Right atrium auricular region (tissue), 2 donors: ENCODE results near the gene ZMIZ2. TPM values are rescaled to one million over a fixed set of nuclear protein-coding genes. Genes with fewer than 3 reads are reported as not detected.

Source experiments
- DNase-seq: peaks from one replicate; pipeline ENCODE4 v3.0.0-alpha.2; 2019; ENCODE audit warnings: low spot score
- H3K27ac ChIP-seq, 2 donors: fragments of 200-600 bp; sonication (generic); 1 replicate in 1 of 2; 2 replicates in 1 of 2; pipeline ENCODE4 v1.5.1; 2016 to 2019
- H3K27me3 ChIP-seq, 2 donors: fragments of 200-600 bp; sonication (generic); one replicate each; pipeline versions ENCODE4 v1.5.1 to v1.6.0; 2017 to 2019
- H3K36me3 ChIP-seq: fragments of 200-600 bp; sonication (generic); one replicate; pipeline ENCODE4 v1.5.1; 2016
- H3K4me1 ChIP-seq, 2 donors: fragments of 200-600 bp; sonication (generic); one replicate each; pipeline versions ENCODE4 v1.5.1 to v1.6.0; 2017 to 2019
- H3K4me3 ChIP-seq, 2 donors: fragments of 200-600 bp; sonication (generic); 1 replicate in 1 of 2; 2 replicates in 1 of 2; pipeline ENCODE4 v1.5.1; 2017 to 2019; ENCODE audit warnings: mild to moderate bottlenecking in 1 of 2, moderate library complexity in 1 of 2
- H3K9me3 ChIP-seq, 2 donors: fragments of 200-600 bp; sonication (generic); one replicate each; pipeline ENCODE4 v1.5.1; 2019
- CTCF ChIP-seq, 2 donors: fragments of 200-600 bp; sonication (generic); IDR thresholded peaks; one replicate each; pipeline ENCODE4 v1.5.1; 2019; ENCODE audit warnings: antibody characterized with exemption in 2 of 2
- total RNA-seq, 2 donors: library from RNA; depleted of rRNA; stranded (reverse); fragments of >200 nt; gene quantifications; one replicate each; pipeline ENCODE4 v1.1.0, GENCODE V29; 2016

Gene ZMIZ2
- total RNA-seq, 2 donors from 2014 or later: 14.1 to 21.3 TPM

- no peak for DNase-seq
- no peaks in the 10 kb centered on the region for H3K27me3 ChIP-seq
- no peaks in the 10 kb centered on the region for H3K36me3 ChIP-seq
- H3K9me3 ChIP-seq: no peaks in the 10 kb centered on the region
- no peak for TF ChIP-seq CTCF (IDR thresholded peaks at IDR 0.05)
- H3K4me1 ChIP-seq: no peaks in the 10 kb centered on the region
- no peak overlapping the region for H3K4me3 ChIP-seq
- H3K27ac ChIP-seq: no peak overlapping the region
Measured at GRCh38 chr7:44811571-44811970, 62.9 kb downstream of the ZMIZ2 start.

- no peaks in the 10 kb centered on the region for H3K36me3 ChIP-seq
- H3K27me3 ChIP-seq: no peaks in the 10 kb centered on the region
- no peak for TF ChIP-seq CTCF (IDR thresholded peaks at IDR 0.05)
- no peak overlapping the region for H3K27ac ChIP-seq
- no peaks in the 10 kb centered on the region for H3K4me1 ChIP-seq
- no peaks in the 10 kb centered on the region for H3K9me3 ChIP-seq
- no peak for DNase-seq
- H3K4me3 ChIP-seq: no peak overlapping the region
Measured at GRCh38 chr7:44814919-44815318, 66.3 kb downstream of the ZMIZ2 start.

- H3K27me3 ChIP-seq: no peaks in the 10 kb centered on the region
- TF ChIP-seq CTCF (IDR thresholded peaks at IDR 0.05): no peak
- no peak overlapping the region for H3K4me3 ChIP-seq
- DNase-seq: no peak
- no peaks in the 10 kb centered on the region for H3K9me3 ChIP-seq
- H3K36me3 ChIP-seq: no peaks in the 10 kb centered on the region
- H3K4me1 ChIP-seq: no peaks in the 10 kb centered on the region
- H3K27ac ChIP-seq: no peak overlapping the region
Measured at GRCh38 chr7:44819292-44819691, 70.6 kb downstream of the ZMIZ2 start.

Other genes starting within 250 kb of the ZMIZ2 start
- not detected for gene NPC1L1, start 207.5 kb upstream of the ZMIZ2 start, total RNA-seq
- 10 to 100 TPM; 24.4 to 28.1 TPM for gene DDX56, start 174.9 kb upstream of the ZMIZ2 start, total RNA-seq
- gene TMED4, start 166.6 kb upstream of the ZMIZ2 start, total RNA-seq: 100 to 1,000 TPM; 113 to 120 TPM
- gene OGDH, start 142.2 kb upstream of the ZMIZ2 start, total RNA-seq: 100 to 1,000 TPM; 277 to 390 TPM
- 100 to 1,000 TPM; 820 to 834 TPM for gene PPIA, start 47.8 kb downstream of the ZMIZ2 start, total RNA-seq
- 100 to 1,000 TPM; 171 to 175 TPM for gene H2AZ2, start 99.2 kb downstream of the ZMIZ2 start, total RNA-seq
- gene PURB, start 136.7 kb downstream of the ZMIZ2 start, total RNA-seq: 10 to 100 TPM in 1 of 2 donors, 1 to 10 TPM in 1; 10.0 to 12.9 TPM
- gene MYO1G, start 230.2 kb downstream of the ZMIZ2 start, total RNA-seq: 1 to 10 TPM in 1 of 2 donors, under 1 TPM in 1; 0.78 to 2.2 TPM